Activated CD8-positive, alpha-beta memory T cell treated with anti-CD3 and anti-CD28 coated beads, Interleukin-2, amount 50 U/mL, for 24 hours (primary cell): ENCODE data around the gene POLA2.

Experiments used
- DNase-seq: peaks from one replicate; pipeline ENCODE4 v3.0.0-alpha.2; 2020; ENCODE audit errors: extremely low read depth

Gene POLA2

DNA sequence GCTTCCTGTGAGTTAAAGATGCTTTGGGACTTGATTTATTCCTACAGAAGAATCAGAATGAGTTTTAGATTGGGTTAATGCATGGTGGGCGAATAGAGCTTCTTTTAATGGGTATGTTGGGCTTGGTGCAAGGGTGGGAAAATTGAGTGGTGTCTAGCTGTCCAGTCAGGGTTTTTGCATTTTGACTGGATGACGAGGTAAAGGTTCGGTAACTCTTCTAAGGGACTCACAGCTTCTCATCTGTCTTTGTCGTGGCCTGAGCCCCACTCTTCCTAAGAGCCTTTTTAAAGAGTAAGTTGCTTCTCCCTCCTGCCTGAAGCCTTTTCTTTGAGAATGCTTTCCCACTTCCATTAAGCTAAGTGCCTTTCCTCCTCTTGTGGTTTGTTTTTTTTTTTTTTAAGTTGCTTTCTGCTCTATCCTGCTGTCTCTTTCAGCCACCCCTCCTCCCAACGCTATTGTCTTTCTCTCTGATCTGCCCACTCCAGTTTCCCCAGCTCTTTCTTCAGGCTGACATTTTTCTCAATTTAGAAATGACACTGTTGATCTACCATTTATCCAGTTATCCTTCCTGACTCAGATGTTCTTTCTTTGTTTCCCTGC lies 73.0 kb downstream of the POLA2 start:
- DNase-seq: no peak

DNA sequence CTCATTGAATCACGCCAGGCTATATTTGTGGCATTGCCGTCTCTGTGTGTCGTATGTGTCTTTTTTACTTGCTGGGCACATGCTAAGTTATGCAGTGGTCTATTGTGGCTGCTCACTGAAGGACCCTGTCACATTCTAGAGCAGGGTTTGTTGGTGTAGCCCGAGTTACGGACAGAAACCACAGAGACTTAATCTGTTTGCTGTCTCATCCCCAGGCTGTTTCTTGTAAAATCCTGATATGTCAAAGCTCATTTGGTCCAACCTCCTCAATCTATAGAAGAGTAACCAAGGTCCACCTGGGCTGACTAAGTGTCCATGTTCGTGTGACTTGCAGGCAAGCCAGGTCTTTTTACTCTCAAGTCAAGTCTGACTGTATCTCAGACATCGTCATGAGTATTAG lies 76.9 kb downstream of the POLA2 start:
- no peak for DNase-seq

DNA sequence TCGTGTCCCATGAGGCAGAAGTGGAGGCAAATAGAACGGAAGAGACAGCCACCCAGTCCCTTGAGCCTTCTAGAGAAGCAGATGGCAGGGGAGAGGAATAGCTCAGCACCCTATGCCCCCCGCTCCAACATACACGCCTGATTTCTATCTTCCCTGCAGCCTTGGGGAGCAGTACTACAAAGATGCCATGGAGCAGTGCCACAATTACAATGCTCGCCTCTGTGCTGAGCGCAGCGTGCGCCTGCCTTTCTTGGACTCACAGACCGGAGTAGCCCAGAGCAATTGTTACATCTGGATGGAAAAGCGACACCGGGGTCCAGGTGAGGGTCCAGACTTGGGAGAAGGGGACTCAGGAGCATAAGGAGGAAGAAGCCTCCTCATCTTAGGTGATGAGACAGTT lies 78.5 kb downstream of the POLA2 start:
- no peak for DNase-seq

DNA sequence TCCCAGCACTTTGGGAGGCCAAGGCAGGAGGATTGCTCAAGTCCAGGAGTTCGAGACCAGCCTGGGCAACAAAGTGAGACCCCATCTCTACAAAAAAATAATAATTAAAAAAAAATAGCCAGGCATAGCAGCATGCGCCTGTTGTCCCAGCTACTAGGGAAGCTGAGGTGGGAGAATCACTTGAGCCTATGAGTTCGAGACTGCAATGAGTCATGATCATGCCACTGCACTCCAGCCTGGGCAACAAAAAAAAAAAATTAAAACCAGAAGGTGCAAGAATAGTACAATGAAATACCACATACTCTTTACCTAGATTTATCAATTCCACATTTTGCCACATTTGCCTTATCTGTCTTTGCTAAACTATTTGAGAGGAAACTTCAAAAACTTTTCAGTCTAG lies 80.1 kb downstream of the POLA2 start:
- DNase-seq: no peak
